Cardiac muscle cell (in vitro differentiated cells and primary cell): Measurements from ENCODE around the gene CCIN. TPM values are rescaled to one million over a fixed set of nuclear protein-coding genes. Genes with fewer than 3 reads are reported as not detected.

Experiments used
- DNase-seq, 2 donors: peaks; one replicate each; pipeline versions ENCODE4 v3.0.0 to v3.0.0-alpha.2; 2010 to 2017; ENCODE audit warnings: low read depth in 1 of 2, low spot score in 1 of 2
- H3K27ac ChIP-seq: fragments of 200-600 bp; sonication (generic); 2 replicates; pipeline ENCODE4 v1.5.1; 2016
- H3K27me3 ChIP-seq: fragments of 200-600 bp; sonication (generic); 2 replicates; pipeline ENCODE4 v1.6.0; 2016; ENCODE audit warnings: control low read depth
- H3K36me3 ChIP-seq: fragments of 200-600 bp; sonication (generic); 2 replicates; pipeline ENCODE4 v1.5.1; 2016; ENCODE audit warnings: control low read depth
- H3K4me1 ChIP-seq: fragments of 200-600 bp; sonication (generic); 2 replicates; pipeline ENCODE4 v1.8.1; 2017; ENCODE audit warnings: low read depth, mild to moderate bottlenecking, mixed run types
- H3K4me3 ChIP-seq: fragments of 200-600 bp; sonication (generic); 2 replicates; pipeline ENCODE4 v1.5.1; 2016; ENCODE audit warnings: mild to moderate bottlenecking
- H3K9me3 ChIP-seq: fragments of 200-600 bp; sonication (generic); 2 replicates; pipeline ENCODE4 v1.5.1; 2017; ENCODE audit warnings: low read depth, mild to moderate bottlenecking, control low read depth
- polyA plus RNA-seq: library from polyadenylated mRNA; unstranded; fragments of >200 nt; fragmentation: Nextera tagmentation; extraction: Ambion mirVana; gene quantifications from 2 replicates; pipeline ENCODE4 v1.2.1, GENCODE V29; 2016
- total RNA-seq: library from RNA; depleted of rRNA; stranded (reverse); fragments of >200 nt; gene quantifications from 2 replicates; pipeline ENCODE4 v1.2.3, GENCODE V29; 2016
- TF ChIP-seq, protein P1 (sequence below): IDR thresholded peaks from 2 replicates; pipeline ENCODE4 v1.5.1; 2012; ENCODE audit warnings: low read depth, mild to moderate bottlenecking, low read length

Gene CCIN
- total and polyA plus RNA-seq, 2 experiments from 2014 or later = 0.39 TPM; not detected in 1

- DNase-seq = peak in 1 of 2 donors; percentile 40
- Histone ChIP-seq H3K4me1 (peaks cover 5% of the 10 kb centered on the region), H3K4me3 (no peak overlapping the region), H3K36me3 (peaks cover 42% of the 10 kb centered on the region), H3K27ac (no peak overlapping the region), H3K9me3 (no peaks in the 10 kb centered on the region), H3K27me3 (no peaks in the 10 kb centered on the region)
- TF ChIP-seq, protein P1, sequence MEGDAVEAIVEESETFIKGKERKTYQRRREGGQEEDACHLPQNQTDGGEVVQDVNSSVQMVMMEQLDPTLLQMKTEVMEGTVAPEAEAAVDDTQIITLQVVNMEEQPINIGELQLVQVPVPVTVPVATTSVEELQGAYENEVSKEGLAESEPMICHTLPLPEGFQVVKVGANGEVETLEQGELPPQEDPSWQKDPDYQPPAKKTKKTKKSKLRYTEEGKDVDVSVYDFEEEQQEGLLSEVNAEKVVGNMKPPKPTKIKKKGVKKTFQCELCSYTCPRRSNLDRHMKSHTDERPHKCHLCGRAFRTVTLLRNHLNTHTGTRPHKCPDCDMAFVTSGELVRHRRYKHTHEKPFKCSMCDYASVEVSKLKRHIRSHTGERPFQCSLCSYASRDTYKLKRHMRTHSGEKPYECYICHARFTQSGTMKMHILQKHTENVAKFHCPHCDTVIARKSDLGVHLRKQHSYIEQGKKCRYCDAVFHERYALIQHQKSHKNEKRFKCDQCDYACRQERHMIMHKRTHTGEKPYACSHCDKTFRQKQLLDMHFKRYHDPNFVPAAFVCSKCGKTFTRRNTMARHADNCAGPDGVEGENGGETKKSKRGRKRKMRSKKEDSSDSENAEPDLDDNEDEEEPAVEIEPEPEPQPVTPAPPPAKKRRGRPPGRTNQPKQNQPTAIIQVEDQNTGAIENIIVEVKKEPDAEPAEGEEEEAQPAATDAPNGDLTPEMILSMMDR = no peak
Observed at GRCh38 chr9:36208521-36209253, 39.5 kb downstream of the CCIN start.

DNA sequence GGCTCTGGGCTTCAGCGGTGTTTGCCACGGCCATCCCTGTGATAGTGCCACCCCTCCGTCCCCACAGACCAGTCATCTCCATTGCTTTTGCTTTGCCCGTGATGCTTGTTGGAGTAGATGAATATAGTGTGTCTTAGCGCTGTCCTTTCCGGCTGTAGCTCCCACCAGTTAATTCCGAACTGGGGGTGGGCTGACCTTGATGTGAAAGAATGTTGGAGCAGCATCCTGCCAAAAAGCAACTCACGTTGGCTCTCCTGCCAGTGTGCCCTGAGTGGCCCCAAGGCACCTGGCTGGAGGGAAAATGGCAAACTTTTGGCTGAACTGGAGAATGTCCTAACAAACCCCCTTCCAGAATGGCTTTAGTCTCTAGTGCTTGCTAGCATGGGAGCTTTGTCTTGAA, 41.5 kb downstream of the CCIN start:
- no peak overlapping the region for H3K27ac ChIP-seq
- H3K4me1 ChIP-seq = peaks cover 8% of the 10 kb centered on the region
- H3K4me3 ChIP-seq = no peak overlapping the region
- H3K36me3 ChIP-seq = peaks cover 33% of the 10 kb centered on the region
- DNase-seq = no peak
- TF ChIP-seq, protein P1 = no peak
- no peaks in the 10 kb centered on the region for H3K9me3 ChIP-seq
- no peaks in the 10 kb centered on the region for H3K27me3 ChIP-seq

GRCh38 chr9:36211510-36211909, 42.3 kb downstream of the CCIN start:
- Histone ChIP-seq H3K27ac (no peak overlapping the region), H3K36me3 (peaks cover 26% of the 10 kb centered on the region), H3K27me3 (no peaks in the 10 kb centered on the region), H3K4me1 (peaks cover 8% of the 10 kb centered on the region), H3K4me3 (no peak overlapping the region), H3K9me3 (no peaks in the 10 kb centered on the region)
- no peak for DNase-seq
- TF ChIP-seq, protein P1 = no peak

DNA sequence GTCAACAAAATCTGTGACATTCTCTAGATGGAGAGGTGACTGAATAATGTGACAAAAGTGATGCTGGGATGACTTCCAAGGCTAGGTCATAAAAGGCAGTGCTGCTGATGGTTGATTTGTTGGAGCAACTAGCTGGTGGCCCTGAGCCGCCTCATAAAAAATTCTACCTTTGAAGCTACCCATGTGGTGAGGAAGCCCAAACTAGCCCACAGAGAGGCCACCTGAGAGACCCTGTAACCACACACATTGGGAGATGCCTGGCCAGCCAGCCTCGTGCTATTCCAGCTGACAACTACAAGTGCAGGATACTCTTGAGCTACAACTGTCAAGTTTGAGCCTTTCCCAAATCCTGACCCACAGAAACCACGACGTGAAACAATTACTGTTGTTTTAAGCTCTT, 44.2 kb downstream of the CCIN start:
- Histone ChIP-seq H3K27ac (peak overlapping the region; percentile 64), H3K9me3 (no peaks in the 10 kb centered on the region), H3K27me3 (no peaks in the 10 kb centered on the region), H3K4me3 (no peak overlapping the region), H3K36me3 (peaks cover 33% of the 10 kb centered on the region), H3K4me1 (peaks cover 3% of the 10 kb centered on the region)
- no peak for DNase-seq
- TF ChIP-seq, protein P1 = no peak

DNA sequence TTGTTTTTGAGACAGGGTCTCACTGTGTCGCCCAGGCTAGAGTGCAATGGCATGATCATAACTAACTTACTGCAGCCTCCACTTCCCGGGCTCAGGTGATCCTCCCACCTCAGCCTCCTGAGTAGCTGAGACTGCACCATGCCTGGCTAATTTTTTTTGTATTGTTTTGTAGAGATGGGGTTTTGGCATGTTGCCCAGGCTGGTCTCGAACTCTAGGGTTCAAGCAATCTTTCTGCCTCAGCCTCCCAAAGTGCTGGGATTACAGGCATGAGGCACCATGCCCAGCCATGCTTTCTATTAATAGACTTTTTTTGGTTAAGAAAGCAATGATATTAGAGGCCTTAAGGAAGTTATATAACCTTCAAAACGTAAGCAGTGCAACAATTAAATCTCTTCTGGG, 44.8 kb downstream of the CCIN start:
- Histone ChIP-seq H3K4me3 (no peak overlapping the region), H3K4me1 (peaks cover 3% of the 10 kb centered on the region), H3K9me3 (no peaks in the 10 kb centered on the region), H3K27me3 (no peaks in the 10 kb centered on the region), H3K27ac (peak overlapping the region; percentile 64), H3K36me3 (peaks cover 33% of the 10 kb centered on the region)
- peak in 1 of 2 donors; percentile 14 for DNase-seq
- TF ChIP-seq, protein P1 = no peak
